Left hindlimb (tissue), 1 donor: ENCODE data around the gene SDK1.
"Not testable (repeated sequence)": the region's sequence is repeated elsewhere in the genome, so short reads cannot be mapped to it uniquely, and the experiment has no call there.

Experiments
- DNase-seq: peaks from one replicate; pipeline ENCODE4 v3.0.0-alpha.2; 2018

The SDK1 gene

GRCh38 chr7:3544202-3544601 lies 243.2 kb downstream of the SDK1 start:
- DNase-seq: no peak

- DNase-seq: no peak
Measured at GRCh38 chr7:3548815-3549214, 247.8 kb downstream of the SDK1 start.

- no peak for DNase-seq
Measured at GRCh38 chr7:3549601-3550000, 248.5 kb downstream of the SDK1 start.

GRCh38 chr7:3551536-3551935 lies 250.5 kb downstream of the SDK1 start:
- no peak for DNase-seq

GRCh38 chr7:3552499-3552898 lies 251.4 kb downstream of the SDK1 start:
- no peak for DNase-seq

- peak; percentile 48 for DNase-seq
Measured at GRCh38 chr7:3558400-3558799, 257.3 kb downstream of the SDK1 start.

- no peak for DNase-seq
Measured at GRCh38 chr7:3559278-3559677, 258.2 kb downstream of the SDK1 start.

- DNase-seq: no peak
Measured at GRCh38 chr7:3560495-3560894, 259.4 kb downstream of the SDK1 start.

GRCh38 chr7:3561932-3562331 lies 260.9 kb downstream of the SDK1 start:
- DNase-seq: no peak

GRCh38 chr7:3564231-3564630 lies 263.2 kb downstream of the SDK1 start:
- no peak for DNase-seq

- no peak for DNase-seq
Measured at GRCh38 chr7:3568516-3568915, 267.5 kb downstream of the SDK1 start.

- DNase-seq: no peak
Measured at GRCh38 chr7:3569643-3570042, 268.6 kb downstream of the SDK1 start.

GRCh38 chr7:3573151-3573550 lies 272.1 kb downstream of the SDK1 start:
- no peak for DNase-seq

- DNase-seq: no peak
Measured at GRCh38 chr7:3574386-3574785, 273.3 kb downstream of the SDK1 start.

- no peak for DNase-seq
Measured at GRCh38 chr7:3575753-3576531, 274.9 kb downstream of the SDK1 start.

- no peak for DNase-seq
Measured at GRCh38 chr7:3578399-3578798, 277.3 kb downstream of the SDK1 start.

GRCh38 chr7:3579638-3580219 lies 278.7 kb downstream of the SDK1 start:
- no peak for DNase-seq

- not testable (repeated sequence) for DNase-seq
Measured at GRCh38 chr7:3582145-3582544, 281.1 kb downstream of the SDK1 start.

GRCh38 chr7:3585826-3586225 lies 284.8 kb downstream of the SDK1 start:
- DNase-seq: no peak

GRCh38 chr7:3588341-3588740 lies 287.3 kb downstream of the SDK1 start:
- no peak for DNase-seq

- no peak for DNase-seq
Measured at GRCh38 chr7:3589752-3590151, 288.7 kb downstream of the SDK1 start.

- DNase-seq: no peak
Measured at GRCh38 chr7:3591219-3591618, 290.2 kb downstream of the SDK1 start.

- DNase-seq: no peak
Measured at GRCh38 chr7:3591944-3592343, 290.9 kb downstream of the SDK1 start.

GRCh38 chr7:3592401-3593134 lies 291.5 kb downstream of the SDK1 start:
- no peak for DNase-seq
